HUDEP-2 (cell line): ENCODE measurements around the gene CFAP46.
"Not testable (repeated sequence)": the region's sequence is repeated elsewhere in the genome, so short reads cannot be mapped to it uniquely, and the experiment has no call there.

Source experiments
- DNase-seq, 76 experiments: peaks; one replicate each; lab custom pipeline; 2025; ENCODE audit not compliant: unreplicated experiment in 76 of 76; lab: John Stamatoyannopoulos, UW

The CFAP46 gene

DNA sequence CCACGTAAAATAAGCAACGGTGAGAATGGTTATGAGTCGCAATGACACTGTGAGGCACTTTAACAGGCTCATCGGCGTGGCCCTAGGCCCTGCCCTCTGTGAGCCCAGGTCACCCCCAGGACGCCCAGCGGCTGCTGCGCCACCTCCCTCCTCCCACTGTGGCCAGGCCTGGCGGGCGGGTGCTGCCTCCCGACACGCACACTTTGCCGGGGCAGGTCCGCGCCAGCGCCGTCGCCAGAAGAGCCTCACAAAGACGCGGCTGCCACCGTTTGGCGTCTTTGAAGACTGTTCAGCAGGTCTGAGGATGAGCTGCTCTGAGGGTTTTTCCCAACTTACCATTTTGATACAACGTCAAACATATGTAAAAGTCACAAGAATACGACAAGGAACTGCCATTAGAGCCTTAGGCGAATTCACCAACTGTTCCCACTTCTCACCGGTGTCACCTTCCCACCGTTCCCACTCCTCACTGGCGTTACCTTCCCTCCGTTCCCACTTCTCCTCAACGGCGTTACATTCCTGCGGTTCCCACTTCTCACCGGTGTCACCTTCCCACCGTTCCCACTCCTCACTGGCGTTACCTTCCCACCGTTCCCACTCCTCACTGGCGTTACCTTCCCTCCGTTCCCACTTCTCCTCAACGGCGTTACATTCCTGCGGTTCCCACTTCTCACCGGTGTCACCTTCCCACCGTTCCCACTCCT is 22.5 kb upstream of the CFAP46 start:
- not testable (repeated sequence) for DNase-seq

DNA sequence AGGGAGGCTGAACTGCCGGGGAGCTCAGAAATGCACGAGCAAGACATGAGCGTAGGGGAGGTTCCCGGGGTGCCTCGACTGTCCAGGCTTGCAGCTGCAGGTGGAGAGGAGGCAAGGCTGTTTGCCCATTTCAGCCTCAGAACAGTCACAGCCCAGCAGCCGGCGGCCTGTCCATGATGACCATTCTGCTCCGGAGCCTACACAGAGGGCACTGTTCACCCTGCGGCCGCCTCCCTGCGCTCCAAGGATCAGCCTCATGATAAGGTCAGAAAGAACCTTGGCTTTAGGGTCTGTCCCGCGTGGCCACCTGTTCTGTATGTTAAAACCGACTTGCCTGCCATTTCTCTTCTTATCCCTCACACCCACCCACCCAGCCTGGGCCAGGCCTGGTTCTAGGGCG is 21.9 kb upstream of the CFAP46 start:
- DNase-seq: no peak

DNA sequence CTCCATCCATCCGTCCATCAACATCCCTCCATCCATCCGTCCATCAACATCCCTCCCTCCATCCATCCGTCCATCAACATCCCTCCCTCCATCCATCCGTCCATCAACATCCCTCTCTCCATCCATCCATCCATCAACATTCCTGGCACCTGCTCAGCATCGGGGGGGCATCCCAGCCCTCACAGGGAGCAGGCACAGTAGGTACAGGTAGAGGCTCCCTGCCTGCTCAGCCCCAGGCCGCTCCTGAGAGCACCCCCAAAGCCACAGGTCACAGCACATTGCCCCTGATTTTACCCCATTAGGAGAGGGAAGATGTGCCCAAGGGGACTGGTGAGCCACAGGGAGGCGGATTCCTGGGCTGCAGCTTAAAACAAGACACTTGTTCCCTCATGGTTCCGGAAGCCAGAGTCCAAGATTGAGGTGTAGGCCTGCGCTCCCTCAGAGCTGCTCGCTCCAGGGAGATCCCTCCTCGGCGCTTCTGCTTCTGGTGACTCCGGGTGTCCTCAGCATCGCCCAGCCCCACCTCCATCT is 21.1 kb upstream of the CFAP46 start:
- no peak for DNase-seq

DNA sequence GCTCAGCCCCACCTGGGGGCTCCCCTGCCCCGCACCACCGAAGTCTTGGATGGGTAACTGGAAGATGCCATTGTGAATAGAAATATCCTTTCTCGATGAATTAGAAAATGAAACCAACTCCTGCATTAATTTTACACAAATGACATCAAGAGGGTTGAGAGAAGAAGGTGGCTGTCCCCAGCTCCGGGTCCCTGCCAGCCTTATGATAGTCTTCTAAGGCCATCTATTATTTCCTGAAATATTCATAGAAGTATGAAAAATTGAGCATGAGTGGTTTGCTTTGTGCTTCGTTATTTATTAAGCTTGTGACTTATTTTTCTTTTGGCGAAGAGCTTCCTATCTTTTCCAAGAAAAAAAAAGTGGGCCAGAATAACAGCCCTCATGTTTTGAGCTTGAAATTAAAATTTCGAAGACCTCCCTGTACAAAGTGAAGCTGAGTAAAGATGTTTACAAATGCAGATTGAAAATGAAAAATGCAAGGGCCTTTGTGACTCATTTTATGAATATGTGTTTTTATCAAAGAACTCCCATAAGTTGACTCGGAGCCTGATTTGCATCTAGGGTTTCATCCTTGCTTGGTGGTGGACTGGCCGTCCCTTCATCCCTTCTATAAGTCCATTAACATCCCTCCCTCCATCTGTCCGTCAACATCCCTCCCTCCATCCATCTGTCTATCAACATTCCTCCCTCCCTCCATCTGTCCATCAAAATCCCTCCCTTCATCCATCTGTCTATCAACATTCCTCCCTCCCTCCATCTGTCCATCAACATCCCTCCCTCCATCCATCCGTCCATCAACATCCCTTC is 20.5 kb upstream of the CFAP46 start:
- DNase-seq: no peak

DNA sequence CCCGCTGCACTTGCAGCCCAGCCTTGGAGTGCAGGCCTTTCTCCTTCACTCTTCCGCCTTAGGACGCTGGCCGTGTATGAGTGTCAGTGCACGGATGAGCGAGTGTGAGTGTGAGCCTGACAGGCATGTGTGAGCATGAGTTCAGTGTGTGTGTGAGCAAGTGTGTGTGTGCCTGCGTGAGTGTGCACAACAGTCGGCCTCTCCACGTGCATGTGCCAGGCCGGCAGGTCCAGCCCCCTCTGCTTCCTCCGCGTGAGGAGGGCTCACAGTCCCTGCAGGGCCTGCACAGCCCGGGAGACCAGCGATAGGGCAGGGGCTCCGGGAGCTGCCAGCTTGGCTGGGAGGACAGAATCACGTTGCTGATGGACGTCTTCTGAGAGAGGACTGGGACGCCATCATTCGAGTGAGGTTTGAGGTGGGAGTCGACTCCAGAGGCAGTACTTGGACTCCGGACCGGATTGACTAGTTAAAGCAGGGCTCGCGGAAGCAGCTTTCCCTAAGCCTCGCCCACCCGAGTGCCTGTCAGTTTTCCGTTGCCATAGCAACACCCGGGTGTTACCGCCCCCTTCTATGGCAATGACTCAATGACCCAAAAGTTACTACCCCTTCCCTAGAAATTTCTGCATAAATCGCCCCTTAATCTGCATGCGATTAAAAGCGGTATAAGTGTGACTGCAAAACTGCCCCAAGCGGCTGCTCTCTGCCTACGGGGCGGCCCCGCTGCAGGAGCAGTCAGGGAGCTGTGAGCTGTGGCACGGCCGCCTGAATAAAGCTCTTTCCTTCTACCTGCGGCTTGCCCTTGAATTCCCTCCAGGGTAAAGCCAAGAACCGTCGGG is 19.6 kb upstream of the CFAP46 start:
- peak in 9 of 76 experiments; percentile 7 to 35 (median 12) for DNase-seq

DNA sequence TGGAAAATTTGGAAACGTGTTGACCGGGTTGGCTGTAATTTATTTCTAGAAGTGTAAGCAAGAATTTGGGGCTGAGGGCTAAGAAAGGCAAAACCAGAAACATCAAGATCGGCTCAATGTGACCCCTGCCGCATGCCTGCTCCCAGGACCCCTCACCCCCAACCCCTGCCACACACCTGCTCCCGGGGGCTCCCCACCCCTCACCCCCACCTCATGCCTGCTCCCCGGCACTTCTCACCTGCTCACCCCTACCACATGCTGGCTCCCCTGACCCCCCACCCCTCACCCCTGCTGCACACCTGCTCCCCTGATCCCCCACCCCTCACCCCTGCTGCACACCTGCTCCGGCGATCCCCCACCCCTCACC is 19.0 kb upstream of the CFAP46 start:
- DNase-seq: no peak

DNA sequence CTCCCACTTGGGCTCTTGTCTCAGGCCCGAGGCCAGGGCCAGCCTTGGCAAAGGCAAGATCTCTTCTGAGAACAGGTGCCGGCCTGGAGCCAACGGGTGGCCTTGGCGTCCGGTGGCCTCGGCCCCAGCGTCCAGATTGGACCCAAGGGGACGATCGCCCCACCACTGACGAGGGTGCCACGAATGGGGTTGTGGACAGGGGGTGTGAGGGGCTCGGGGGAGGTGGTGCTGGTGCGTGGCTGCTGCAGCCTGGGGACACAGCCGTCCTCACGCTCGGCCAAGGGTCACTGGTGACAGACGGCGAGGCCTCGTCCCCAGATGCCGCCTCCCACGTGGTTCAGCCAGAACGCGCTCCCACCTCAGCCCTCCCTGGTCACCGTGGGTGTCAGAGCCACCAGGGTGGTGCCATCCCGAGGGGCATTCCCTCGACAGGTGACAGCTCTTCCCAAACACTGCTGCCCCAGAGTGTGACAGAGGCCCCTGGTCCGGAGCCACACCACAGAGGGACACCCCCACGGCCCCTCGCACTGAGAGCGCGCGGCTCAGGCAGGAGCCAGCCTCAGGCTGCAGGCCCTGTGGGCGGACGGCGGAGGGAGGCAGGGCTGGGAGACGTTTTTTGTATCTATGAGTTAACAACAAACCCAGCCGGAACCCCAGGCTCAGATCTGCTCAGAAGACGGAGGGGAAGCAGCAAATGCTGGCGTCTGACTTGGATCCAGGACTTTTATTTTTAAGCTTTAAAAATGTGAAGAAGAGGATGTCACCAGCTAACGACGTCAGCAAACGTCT is 18.5 kb upstream of the CFAP46 start:
- DNase-seq: no peak

DNA sequence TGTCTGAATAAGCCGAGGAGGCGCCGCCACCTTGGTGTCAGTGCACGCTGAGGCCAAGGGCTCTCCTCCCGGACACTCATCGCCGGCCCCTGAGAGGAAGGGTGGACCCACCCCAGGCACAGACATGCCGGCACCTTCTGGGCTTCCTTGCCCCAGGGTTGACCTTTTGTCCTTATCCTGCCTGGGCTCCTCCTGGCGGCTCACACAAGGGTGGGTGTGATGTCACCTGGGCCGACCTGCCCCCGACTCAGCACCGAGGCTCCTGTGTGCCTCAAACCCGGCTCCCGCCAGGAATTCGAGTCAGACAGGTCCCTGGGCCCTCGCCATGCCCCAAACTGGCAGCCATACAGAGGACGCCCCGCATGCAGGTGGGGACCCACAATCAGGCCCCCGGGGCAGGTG is 17.7 kb upstream of the CFAP46 start:
- DNase-seq: no peak

DNA sequence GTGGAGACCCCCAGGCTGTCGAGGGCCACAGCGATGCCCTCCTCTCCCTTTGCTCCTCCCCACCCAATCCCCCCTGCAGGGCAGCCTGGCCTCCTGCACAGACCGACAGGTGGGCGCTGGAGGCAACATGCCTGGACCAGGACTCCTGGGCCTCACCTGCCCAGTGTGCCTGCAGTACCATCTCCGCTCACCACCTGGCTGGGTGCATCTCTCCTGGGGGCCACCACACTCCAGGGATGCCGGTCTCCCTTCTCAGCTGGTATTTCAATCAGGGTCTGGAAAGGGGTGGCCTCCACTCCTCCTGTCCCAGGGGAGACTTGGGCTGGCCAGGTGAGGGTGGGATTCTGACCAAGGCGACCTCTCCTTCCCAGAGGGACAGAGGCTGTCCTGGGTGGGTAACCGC is 17.2 kb upstream of the CFAP46 start:
- no peak for DNase-seq

DNA sequence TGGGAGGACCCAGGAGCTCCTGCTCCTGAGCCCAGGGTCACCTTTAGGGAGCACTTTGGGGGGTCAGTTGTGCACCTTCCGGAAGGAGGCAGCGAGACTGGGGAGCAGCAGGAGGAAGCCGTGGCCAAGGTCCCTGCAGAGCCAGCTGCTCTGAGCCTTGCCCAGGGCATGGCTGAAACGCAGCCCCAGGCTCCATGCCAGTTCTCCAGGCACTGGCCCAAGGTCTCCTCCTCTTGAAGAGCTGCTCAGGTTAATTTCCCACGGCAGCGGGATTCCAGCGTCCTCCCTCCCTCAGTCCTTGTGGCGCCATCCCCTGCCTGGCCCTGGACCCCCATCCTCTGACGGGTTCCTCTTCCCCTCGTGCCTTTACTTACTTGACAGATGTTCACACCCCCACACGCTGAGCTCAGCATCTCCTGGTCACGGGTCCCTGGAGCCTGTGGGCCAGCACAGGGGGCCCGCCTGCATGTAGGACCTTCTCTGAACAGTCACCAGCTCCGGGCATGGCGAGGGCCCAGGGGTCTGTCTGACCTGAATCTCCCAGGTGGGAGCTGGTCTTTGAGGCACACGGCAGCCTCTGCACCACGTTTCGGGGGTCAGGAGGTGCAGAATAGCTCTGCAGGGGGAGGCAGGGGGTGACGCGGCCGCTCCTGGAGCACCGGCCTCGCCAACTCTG is 16.7 kb upstream of the CFAP46 start:
- DNase-seq: no peak

DNA sequence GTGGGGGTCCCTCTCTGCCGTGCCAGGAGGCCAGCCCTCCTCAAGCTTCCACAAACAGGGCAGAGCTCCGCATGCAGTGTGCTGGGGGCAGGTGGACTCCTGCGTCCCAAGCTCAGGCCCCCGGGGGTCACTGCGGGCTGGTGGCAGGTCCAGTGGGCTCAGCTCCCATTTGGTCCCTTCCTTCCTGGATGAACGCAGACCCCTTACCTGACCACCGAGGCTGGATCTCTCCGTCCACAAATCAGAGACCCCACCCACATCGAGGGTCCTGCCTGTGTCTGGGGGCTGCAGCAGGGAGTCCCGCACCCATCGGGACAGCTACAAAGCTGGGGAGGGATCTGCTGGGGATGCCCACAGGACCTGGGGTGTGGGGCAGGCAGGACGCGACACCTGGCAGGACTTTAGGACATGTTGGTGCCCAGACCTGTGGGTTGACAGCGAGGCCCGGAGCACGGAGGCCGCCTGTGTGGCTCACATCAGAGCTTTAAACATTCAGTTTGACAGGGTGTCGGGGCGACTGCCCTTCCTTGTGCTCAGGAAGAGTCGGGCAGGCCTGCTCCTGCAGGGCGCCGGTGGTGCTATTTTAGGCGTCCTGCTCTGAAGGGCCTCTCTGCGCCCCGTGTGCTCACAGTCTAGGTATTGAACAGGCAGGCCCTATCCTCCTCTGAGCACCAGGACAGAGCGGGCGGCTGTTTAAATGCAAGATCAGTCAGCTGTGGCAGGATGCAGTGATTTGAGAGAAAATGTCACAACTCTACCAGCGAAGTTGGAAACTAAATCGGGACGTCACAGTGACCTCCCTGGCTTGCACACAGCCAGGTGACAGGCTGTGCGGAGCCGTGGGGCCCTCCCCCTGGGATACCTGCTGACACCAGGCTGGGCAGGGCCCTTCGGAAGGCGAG is 15.9 kb upstream of the CFAP46 start:
- no peak for DNase-seq

DNA sequence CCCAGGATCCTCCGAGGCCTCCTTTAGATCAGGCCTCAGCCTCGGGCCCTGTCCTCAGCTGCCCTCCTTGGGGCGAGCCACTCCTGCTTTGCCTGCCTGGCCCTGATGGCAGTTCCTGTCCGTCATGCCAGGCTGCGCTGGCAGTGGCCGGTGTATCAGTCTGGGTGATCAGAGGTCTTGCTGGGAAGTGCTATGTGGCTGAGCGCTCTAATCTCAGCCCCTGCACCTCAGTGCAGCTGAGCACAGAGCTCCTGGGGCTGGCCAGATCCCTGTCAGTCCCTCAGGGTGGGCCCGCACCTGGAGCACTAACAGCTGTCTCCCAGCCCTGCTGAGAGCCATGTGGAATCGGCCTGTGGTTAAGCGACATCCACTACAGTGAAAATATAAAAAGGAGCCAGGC is 14.8 kb upstream of the CFAP46 start:
- no peak for DNase-seq

DNA sequence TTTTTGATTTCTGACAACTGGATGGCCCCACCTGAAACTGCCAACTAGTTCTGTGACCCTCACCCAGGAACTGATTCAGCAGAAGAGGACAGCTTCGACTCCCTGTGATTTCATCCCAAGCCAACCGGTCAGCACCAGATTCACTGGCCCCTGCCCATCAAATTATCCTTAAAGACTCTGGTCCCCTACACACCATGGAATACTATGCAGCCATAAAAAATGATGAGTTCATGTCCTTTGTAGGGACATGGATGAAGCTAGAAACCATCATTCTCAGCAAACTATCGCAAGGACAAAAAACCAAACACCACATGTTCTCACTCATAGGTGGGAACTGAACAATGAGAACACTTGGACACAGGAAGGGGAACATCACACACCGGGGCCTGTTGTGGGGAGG is 13.9 kb upstream of the CFAP46 start:
- not testable (repeated sequence) for DNase-seq

DNA sequence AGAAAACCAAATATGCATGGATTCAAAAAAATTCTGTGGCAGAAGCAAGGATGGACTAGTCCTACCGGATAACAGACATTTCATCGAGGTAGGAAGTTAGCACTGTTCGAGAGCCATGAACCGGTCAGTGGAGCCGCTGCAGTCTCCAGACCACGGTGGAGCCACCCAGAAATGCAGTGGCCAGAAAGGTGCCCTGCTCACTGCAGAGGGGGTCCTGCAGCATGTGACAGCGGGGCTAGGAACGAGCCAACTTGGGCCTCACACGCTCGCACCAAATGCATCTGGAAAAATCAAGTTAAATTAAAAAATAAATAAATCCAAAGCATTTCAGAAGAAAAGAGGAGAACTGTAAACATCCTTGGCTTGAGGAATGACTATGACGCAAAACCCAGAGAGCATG is 13.1 kb upstream of the CFAP46 start:
- no peak for DNase-seq

DNA sequence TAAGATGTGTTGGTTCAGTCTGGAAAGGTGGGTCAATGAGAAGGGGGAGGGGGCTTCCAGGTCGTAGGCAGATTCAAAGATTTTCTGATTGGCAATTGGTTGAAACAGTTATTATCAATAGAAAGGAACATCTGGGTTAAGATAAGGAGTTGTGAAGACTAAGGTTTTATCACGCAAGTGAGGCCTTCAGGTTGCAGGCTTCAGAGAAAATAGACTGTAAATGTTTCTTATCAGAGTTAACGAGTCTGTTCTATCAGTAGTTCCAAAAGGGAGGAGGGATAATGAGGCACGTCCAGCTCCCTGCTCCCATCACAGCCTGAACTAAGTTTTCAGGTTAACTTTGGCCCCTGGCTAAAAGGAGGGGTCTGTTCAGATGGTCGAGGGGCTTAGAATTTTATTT is 11.1 kb upstream of the CFAP46 start:
- DNase-seq: peak in 9 of 76 experiments; percentile 5 to 29 (median 21)

DNA sequence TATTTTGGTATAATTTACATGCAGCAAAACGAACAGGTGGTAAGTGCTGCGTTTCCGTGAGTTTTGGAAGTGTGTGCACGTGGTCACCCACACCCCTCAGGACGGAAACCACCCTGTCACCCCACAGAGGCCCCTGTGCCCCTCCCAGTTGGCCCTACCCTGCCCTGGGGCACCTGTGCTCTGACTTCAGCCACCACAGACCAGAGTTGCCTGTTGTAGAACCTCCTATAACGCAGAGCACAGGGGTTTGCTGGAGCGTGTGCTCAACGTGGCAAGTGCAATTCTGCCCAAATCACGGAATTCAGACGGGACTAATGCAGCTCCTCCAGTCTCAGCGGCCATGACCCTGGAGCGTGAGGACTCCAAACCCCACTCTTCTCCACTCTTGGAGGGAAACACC is 9.6 kb upstream of the CFAP46 start:
- DNase-seq: no peak

DNA sequence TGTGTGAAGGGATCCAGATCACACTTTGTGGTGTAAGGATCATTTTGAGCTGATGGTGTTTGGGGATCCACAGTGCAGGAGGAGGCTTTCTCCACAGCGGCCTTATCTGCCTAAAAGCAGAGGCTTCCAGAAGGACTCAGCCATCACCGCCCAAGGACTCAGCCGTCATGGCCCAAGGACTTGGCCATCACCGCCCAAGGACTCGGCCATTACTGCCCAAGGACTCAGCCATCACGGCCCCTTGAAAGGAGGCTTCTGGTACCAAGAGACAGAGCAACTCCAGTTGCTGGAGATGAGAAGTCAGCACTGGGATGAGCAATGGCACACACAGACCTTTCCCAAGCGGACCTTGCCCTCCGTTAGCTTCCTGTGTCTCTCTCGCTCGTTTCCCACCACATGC is 6.0 kb upstream of the CFAP46 start:
- no peak for DNase-seq

DNA sequence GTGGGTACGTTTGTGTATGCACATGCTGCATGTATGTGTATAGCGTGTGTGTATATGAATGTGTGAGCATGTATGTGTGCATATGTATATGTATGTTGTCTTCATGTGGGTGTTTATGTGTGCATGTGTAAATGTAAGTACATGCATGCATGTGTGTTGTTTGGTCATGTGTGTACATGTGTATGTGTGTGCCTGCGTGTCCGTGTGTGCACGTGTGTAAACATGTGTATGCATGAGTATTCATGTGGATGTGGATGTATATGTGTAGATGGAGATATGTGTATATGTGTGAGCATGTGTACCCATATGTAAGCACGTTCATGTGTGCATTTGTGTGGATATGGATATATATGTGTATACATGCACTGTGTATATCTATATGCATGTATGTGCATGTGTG is 5.5 kb upstream of the CFAP46 start:
- no peak for DNase-seq
